Urinary bladder (tissue), 4 donors: ENCODE data around the gene NR3C1. TPM values are rescaled to one million over a fixed set of nuclear protein-coding genes. Genes with fewer than 3 reads are reported as not detected.

Experiments used
- DNase-seq: peaks from one replicate; pipeline ENCODE4 v3.0.0-alpha.2; 2015; ENCODE audit errors: extremely low spot score
- H3K27ac ChIP-seq: one replicate; pipeline ENCODE4 v1.5.1; 2013; ENCODE audit warnings: low read depth, mild to moderate bottlenecking, moderate library complexity
- H3K36me3 ChIP-seq: one replicate; pipeline ENCODE4 v1.6.1; 2013; ENCODE audit warnings: mild to moderate bottlenecking, moderate library complexity; ENCODE audit not compliant: insufficient read depth
- H3K4me1 ChIP-seq: one replicate; pipeline ENCODE4 v1.6.1; 2013; ENCODE audit warnings: mild to moderate bottlenecking, moderate library complexity; ENCODE audit not compliant: insufficient read depth
- H3K4me3 ChIP-seq: one replicate; pipeline ENCODE4 v1.5.1; 2013; ENCODE audit warnings: low read depth, low read length
- WGBS: extraction: QIAGEN DNeasy Blood & Tissue Kit; methylation state at CpG from one replicate; pipeline ENCODE4 v1.1.7; 2013; 5-methylcytosine and 5-hydroxymethylcytosine counted together
- polyA plus RNA-seq: library from polyadenylated mRNA; stranded (reverse); fragments of 200-250 nt; gene quantifications from one replicate; pipeline ENCODE4 v1.2.3, GENCODE V29; 2013
- total RNA-seq: library from RNA; depleted of rRNA; stranded (reverse); fragments of >200 nt; gene quantifications from one replicate; pipeline ENCODE4 v1.2.3, GENCODE V29; 2014
- donor health status: healthy with polysubstance abuse.
- donor health status: healthy.

The NR3C1 gene
- total and polyA plus RNA-seq, 2 donors: 29.2 to 80.2 TPM

- 96% methylated on average over 2 of the region's 2 CpGs for WGBS
- H3K36me3 ChIP-seq: peaks cover 1% of the 10 kb centered on the region
- no peak for DNase-seq
- H3K27ac ChIP-seq: no peak overlapping the region
- H3K4me1 ChIP-seq: no peaks in the 10 kb centered on the region
- H3K4me3 ChIP-seq: no peak overlapping the region
These were observed 23.9 kb downstream of the NR3C1 start for GRCh38 chr5:143379606-143380005.

- Histone ChIP-seq H3K36me3 (peaks cover 1% of the 10 kb centered on the region), H3K4me1 (no peaks in the 10 kb centered on the region), H3K27ac (no peak overlapping the region), H3K4me3 (no peak overlapping the region)
- WGBS: 87% methylated on average over 5 of the region's 5 CpGs
- DNase-seq: no peak
These were observed 26.3 kb downstream of the NR3C1 start for GRCh38 chr5:143376911-143377813.

- Histone ChIP-seq H3K4me1 (peaks cover 2% of the 10 kb centered on the region), H3K36me3 (peaks cover 1% of the 10 kb centered on the region), H3K27ac (no peak overlapping the region), H3K4me3 (no peak overlapping the region)
- over 99% methylated on average over 3 of the region's 3 CpGs for WGBS
- no peak for DNase-seq
These were observed 27.2 kb downstream of the NR3C1 start for GRCh38 chr5:143376195-143376779.

GRCh38 chr5:143374496-143375217 is 28.8 kb downstream of the NR3C1 start:
- WGBS: 91% methylated on average over 6 of the region's 6 CpGs

GRCh38 chr5:143373076-143373475 is 30.4 kb downstream of the NR3C1 start:
- no peak overlapping the region for H3K27ac ChIP-seq
- peaks cover 2% of the 10 kb centered on the region for H3K4me1 ChIP-seq
- DNase-seq: no peak
- H3K4me3 ChIP-seq: no peak overlapping the region
- H3K36me3 ChIP-seq: peaks cover 1% of the 10 kb centered on the region
- WGBS: 57% methylated on average over 3 of the region's 3 CpGs

More at GRCh38 chr5:143374496-143375217, 28.8 kb downstream of the NR3C1 start:
- H3K4me1 ChIP-seq: peaks cover 2% of the 10 kb centered on the region
- no peak overlapping the region for H3K4me3 ChIP-seq
- H3K27ac ChIP-seq: no peak overlapping the region
- H3K36me3 ChIP-seq: peaks cover 1% of the 10 kb centered on the region
- no peak for DNase-seq

- H3K36me3 ChIP-seq: peaks cover 1% of the 10 kb centered on the region
- H3K27ac ChIP-seq: no peak overlapping the region
- no peak for DNase-seq
- no peak overlapping the region for H3K4me3 ChIP-seq
- peaks cover 2% of the 10 kb centered on the region for H3K4me1 ChIP-seq
- WGBS: 61% methylated on average over 4 of the region's 4 CpGs
These were observed 31.2 kb downstream of the NR3C1 start for GRCh38 chr5:143372187-143372829.

GRCh38 chr5:143370440-143370839 is 33.0 kb downstream of the NR3C1 start:
- Histone ChIP-seq H3K27ac (no peak overlapping the region), H3K4me3 (no peak overlapping the region), H3K36me3 (peaks cover 1% of the 10 kb centered on the region), H3K4me1 (peaks cover 2% of the 10 kb centered on the region)
- no peak for DNase-seq
- WGBS: 94% methylated on average over 3 of the region's 3 CpGs

GRCh38 chr5:143364061-143364460 is 39.4 kb downstream of the NR3C1 start:
- Histone ChIP-seq H3K4me1 (no peaks in the 10 kb centered on the region), H3K4me3 (no peak overlapping the region), H3K36me3 (no peaks in the 10 kb centered on the region), H3K27ac (no peak overlapping the region)
- 89% methylated on average over 2 of the region's 2 CpGs for WGBS
- DNase-seq: no peak

- no peak for DNase-seq
- Histone ChIP-seq H3K4me3 (no peak overlapping the region), H3K4me1 (no peaks in the 10 kb centered on the region), H3K27ac (no peak overlapping the region), H3K36me3 (no peaks in the 10 kb centered on the region)
- WGBS: 99% methylated on average over 1 of the region's 1 CpG
These were observed 40.7 kb downstream of the NR3C1 start for GRCh38 chr5:143362664-143363227.

- no peak for DNase-seq
- Histone ChIP-seq H3K36me3 (no peaks in the 10 kb centered on the region), H3K4me1 (no peaks in the 10 kb centered on the region), H3K4me3 (no peak overlapping the region), H3K27ac (no peak overlapping the region)
- WGBS: 77% methylated on average over 3 of the region's 3 CpGs
These were observed 42.0 kb downstream of the NR3C1 start for GRCh38 chr5:143361438-143361837.

GRCh38 chr5:143360755-143361154 is 42.7 kb downstream of the NR3C1 start:
- DNase-seq: no peak
- H3K4me1 ChIP-seq: no peaks in the 10 kb centered on the region
- H3K27ac ChIP-seq: no peak overlapping the region
- H3K36me3 ChIP-seq: no peaks in the 10 kb centered on the region
- no peak overlapping the region for H3K4me3 ChIP-seq

- Histone ChIP-seq H3K4me1 (no peaks in the 10 kb centered on the region), H3K4me3 (no peak overlapping the region), H3K27ac (no peak overlapping the region), H3K36me3 (no peaks in the 10 kb centered on the region)
- 73% methylated on average over 2 of the region's 2 CpGs for WGBS
- no peak for DNase-seq
These were observed 43.6 kb downstream of the NR3C1 start for GRCh38 chr5:143359869-143360268.
